ENCODE results near the gene UPB1. TPM values are rescaled to one million over a fixed set of nuclear protein-coding genes. Genes with fewer than 3 reads are reported as not detected.

The UPB1 gene
- total and polyA plus RNA-seq, 4 donors, result 0.87 to 4.5 (median 3.0) TPM

- H3K4me1 ChIP-seq (ENCODE audit: control insufficient read depth in 5 of 5, insufficient read depth in 5 of 5, low read length in 5 of 5), result peaks cover 9 to 24% (median 19%) of the 10 kb centered on the region in 5 donors
These were observed 59.4 kb downstream of the UPB1 start, which contains the start of gene GUCD1 for GRCh38 chr22:24554313-24555164. TSS of gene GUCD1 (minus strand) at chr22:24555138. CDS start at chr22:24554991, 147 bp downstream.

GRCh38 chr22:24555165-24556039 is 60.3 kb downstream of the UPB1 start, which contains the start of gene SNRPD3:
TSS of gene SNRPD3 (plus strand) at chr22:24555999. CDS start at chr22:24557675, 1,676 bp downstream.
- H3K4me3 ChIP-seq, result peak within 1 kb of the TSS; percentile 97
- peak within 1 kb of the TSS; percentile 76 to 84 for H3K9ac ChIP-seq (ENCODE audit: insufficient read depth in 1 of 2, low read length in 2 of 2)
- peaks cover 11 to 24% (median 19%) of the 10 kb centered on the region in 5 donors for H3K4me1 ChIP-seq (ENCODE audit: control insufficient read depth in 5 of 5, insufficient read depth in 5 of 5, low read length in 5 of 5)
- H3K36me3 ChIP-seq (ENCODE audit: control insufficient read depth in 4 of 4, insufficient read depth in 4 of 4, low read length in 4 of 4), result peaks cover 0 to 27% (median 26%) of the 10 kb centered on the region in 4 donors
- H3K9me3 ChIP-seq (ENCODE audit: control insufficient read depth in 4 of 4, insufficient read depth in 3 of 4, low read length in 3 of 4), result no peaks in the 10 kb centered on the region
- TF ChIP-seq CTCF (IDR thresholded peaks at IDR 0.05; ENCODE audit: control extremely low read depth, extremely low read depth), result no peak
- H3K27ac ChIP-seq (ENCODE audit: low read depth in 1 of 2, low read length in 1 of 2), result peak within 1 kb of the TSS; percentile 97 to 99
- DNase-seq, result peak; percentile 100
- WGBS, 2 donors, result 0 to 1% methylated on average over 59 of the region's 59 CpGs
- no peaks in the 10 kb centered on the region for H3K27me3 ChIP-seq (ENCODE audit: control insufficient read depth in 3 of 3, insufficient read depth in 3 of 3, low read length in 2 of 3)
- peak; percentile 94 for ATAC-seq (ENCODE audit: insufficient read depth, low FRiP score)

More at GRCh38 chr22:24554313-24555164, 59.4 kb downstream of the UPB1 start, which contains the start of gene GUCD1:
- no peak for ATAC-seq (ENCODE audit: insufficient read depth, low FRiP score)
- Histone ChIP-seq H3K9ac (ENCODE audit: insufficient read depth in 1 of 2, low read length in 2 of 2) (peak within 1 kb of the TSS; percentile 76 to 84), H3K27me3 (ENCODE audit: control insufficient read depth in 3 of 3, insufficient read depth in 3 of 3, low read length in 2 of 3) (no peaks in the 10 kb centered on the region), H3K27ac (ENCODE audit: low read depth in 1 of 2, low read length in 1 of 2) (peak within 1 kb of the TSS; percentile 97 to 99), H3K36me3 (ENCODE audit: control insufficient read depth in 4 of 4, insufficient read depth in 4 of 4, low read length in 4 of 4) (peaks cover 0 to 31% (median 28%) of the 10 kb centered on the region in 4 donors), H3K9me3 (ENCODE audit: control insufficient read depth in 4 of 4, insufficient read depth in 3 of 4, low read length in 3 of 4) (no peaks in the 10 kb centered on the region), H3K4me3 (peak within 1 kb of the TSS; percentile 97)
- no peak for TF ChIP-seq CTCF (IDR thresholded peaks at IDR 0.05; ENCODE audit: control extremely low read depth, extremely low read depth)
- 0% methylated on average over 52 to 64 of the region's 64 CpGs for WGBS, 2 donors
- peak; percentile 59 to 61 (median 60) for DNase-seq

- DNase-seq (no peak), ATAC-seq (ENCODE audit: insufficient read depth, low FRiP score) (no peak)
- TF ChIP-seq CTCF (IDR thresholded peaks at IDR 0.05; ENCODE audit: control extremely low read depth, extremely low read depth), result no peak
- peaks cover 11 to 43% (median 23%) of the 10 kb centered on the region in 4 donors for H3K36me3 ChIP-seq (ENCODE audit: control insufficient read depth in 4 of 4, insufficient read depth in 4 of 4, low read length in 4 of 4)
- no peaks in the 10 kb centered on the region for H3K27me3 ChIP-seq (ENCODE audit: control insufficient read depth in 3 of 3, insufficient read depth in 3 of 3, low read length in 2 of 3)
- no peaks in the 10 kb centered on the region for H3K9me3 ChIP-seq (ENCODE audit: control insufficient read depth in 4 of 4, insufficient read depth in 3 of 4, low read length in 3 of 4)
- peaks cover 0 to 17% (median 10%) of the 10 kb centered on the region in 5 donors for H3K4me1 ChIP-seq (ENCODE audit: control insufficient read depth in 5 of 5, insufficient read depth in 5 of 5, low read length in 5 of 5)
- no peak overlapping the region for H3K27ac ChIP-seq (ENCODE audit: low read depth in 1 of 2, low read length in 1 of 2)
- no peak overlapping the region for H3K9ac ChIP-seq (ENCODE audit: insufficient read depth in 1 of 2, low read length in 2 of 2)
- 64 to 78% methylated on average over 4 of the region's 4 CpGs for WGBS, 2 donors
- no peak overlapping the region for H3K4me3 ChIP-seq
These were observed 64.3 kb downstream of the UPB1 start for GRCh38 chr22:24559471-24559870.

All from lung (tissue), 12 donors.